Measurements from ENCODE around the gene RPRD1B.

DNA sequence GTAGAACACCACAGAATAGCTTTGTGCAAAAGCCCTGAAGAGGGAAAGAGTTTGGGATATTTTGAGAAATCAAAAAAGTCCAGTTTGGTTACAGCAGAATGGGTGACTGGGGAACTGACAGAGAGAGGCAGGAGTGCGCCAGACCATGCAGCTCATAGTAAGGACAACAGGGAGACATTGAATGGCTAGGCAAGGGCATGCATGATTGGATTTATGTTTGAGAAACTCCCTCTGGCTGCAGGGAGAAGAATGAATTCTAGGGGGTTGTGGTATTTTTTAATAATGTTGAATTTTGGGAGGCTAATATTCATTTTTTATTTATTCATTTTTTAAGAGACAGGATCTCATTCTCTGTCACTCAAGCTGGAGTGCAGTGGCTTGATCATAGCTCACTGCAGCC lies 81.7 kb downstream of the RPRD1B start:
- no peak for TF ChIP-seq CTCF (IDR thresholded peaks at IDR 0.05; ENCODE audit: low read depth, low read length)
- TF ChIP-seq POLR2A (IDR thresholded peaks at IDR 0.05; ENCODE audit: extremely low read depth, insufficient read length), result no peak
